HEK293 (cell line): Measurements from ENCODE around the gene TSHR.

Experiments used
- CTCF ChIA-PET: fragments of 350-600 bp; formaldehyde crosslinking; extraction: SDS; loops from one replicate; lab custom pipeline; 2021; ENCODE audit warnings: antibody characterized with exemption; lab: Yijun Ruan, JAX
- POLR2A ChIA-PET: fragments of 300-600 bp; formaldehyde crosslinking; extraction: SDS; loops from one replicate; lab custom pipeline; 2020; ENCODE audit warnings: antibody characterized with exemption, inconsistent platforms; lab: Yijun Ruan, JAX
- H3K27ac ChIP-seq: fragments of 200-500 bp; sonication (Bioruptor generic); 2 replicates; pipeline ENCODE4 v1.5.1; 2014; ENCODE audit warnings: low read depth, low read length, control low read depth, inconsistent platforms; ENCODE audit errors: extremely low read depth
- H3K36me3 ChIP-seq, 2 experiments: fragments of 200-500 bp in 1 of 2; sonication (Bioruptor generic) in 1 of 2; 1 replicate in 1 of 2; 2 replicates in 1 of 2; pipeline ENCODE4 v1.5.1; 2014 to 2017; ENCODE audit warnings: inconsistent platforms in 2 of 2, low read length in 2 of 2; ENCODE audit not compliant: control insufficient read depth in 2 of 2, insufficient read depth in 1 of 2
- H3K4me1 ChIP-seq: fragments of 200-500 bp; sonication (Bioruptor generic); 2 replicates; pipeline ENCODE4 v1.5.1; 2014; ENCODE audit warnings: mild to moderate bottlenecking, low read length, inconsistent platforms; ENCODE audit not compliant: control insufficient read depth, insufficient read depth
- H3K4me3 ChIP-seq: 2 replicates; pipeline ENCODE4 v1.5.1; 2011; ENCODE audit warnings: low read depth, mild to moderate bottlenecking, control low read depth, low read length, moderate library complexity
- H3K9me3 ChIP-seq: fragments of 200-500 bp; sonication (Bioruptor generic); 2 replicates; pipeline ENCODE4 v1.5.1; 2014; ENCODE audit warnings: low read depth, low read length, inconsistent platforms; ENCODE audit not compliant: control insufficient read depth, insufficient read depth
- FEZF1 ChIP-seq: fragments of 450-650 bp; formaldehyde crosslinking; IDR thresholded peaks from 2 replicates; pipeline ENCODE4 v1.5.1; 2016; ENCODE audit warnings: missing biosample characterization, missing genetic modification characterization
- HOXC10 ChIP-seq: sonication (generic); formaldehyde crosslinking; IDR thresholded peaks from 2 replicates; pipeline ENCODE4 v1.8.1; 2023; ENCODE audit warnings: mild to moderate bottlenecking, missing genetic modification reagents
- KLF8 ChIP-seq: fragments of 450-650 bp; formaldehyde crosslinking; IDR thresholded peaks from 2 replicates; pipeline ENCODE4 v1.5.1; 2016; ENCODE audit warnings: missing biosample characterization, missing genetic modification characterization
- MYNN ChIP-seq: fragments of 450-650 bp; formaldehyde crosslinking; IDR thresholded peaks from 2 replicates; pipeline ENCODE4 v1.5.1; 2016; ENCODE audit warnings: missing biosample characterization, missing genetic modification characterization, borderline replicate concordance
- PATZ1 ChIP-seq: fragments of 450-650 bp; formaldehyde crosslinking; IDR thresholded peaks from 2 replicates; pipeline ENCODE4 v1.5.1; 2016; ENCODE audit warnings: missing biosample characterization, missing genetic modification characterization
- SCRT1 ChIP-seq: fragments of 450-650 bp; formaldehyde crosslinking; IDR thresholded peaks from 2 replicates; pipeline ENCODE4 v1.5.1; 2016; ENCODE audit warnings: missing biosample characterization, missing genetic modification characterization, borderline replicate concordance
- ZNF10 ChIP-seq: fragments of 450-650 bp; formaldehyde crosslinking; IDR thresholded peaks from 2 replicates; pipeline ENCODE4 v1.5.1; 2017; ENCODE audit warnings: missing biosample characterization, missing genetic modification characterization
- ZNF221 ChIP-seq: fragments of 450-650 bp; formaldehyde crosslinking; IDR thresholded peaks from 2 replicates; pipeline ENCODE4 v1.5.1; 2017; ENCODE audit warnings: missing biosample characterization, missing genetic modification characterization, borderline replicate concordance
- ZNF292 ChIP-seq: fragments of 450-650 bp; formaldehyde crosslinking; IDR thresholded peaks from 2 replicates; pipeline ENCODE4 v1.5.1; 2016; ENCODE audit warnings: low read depth, missing biosample characterization, missing genetic modification characterization, borderline replicate concordance
- ZNF433 ChIP-seq: fragments of 450-650 bp; formaldehyde crosslinking; IDR thresholded peaks from 2 replicates; pipeline ENCODE4 v1.5.1; 2016; ENCODE audit warnings: missing biosample characterization, missing genetic modification characterization, low read depth
- ZNF521 ChIP-seq: fragments of 450-650 bp; formaldehyde crosslinking; IDR thresholded peaks from 2 replicates; pipeline ENCODE4 v1.5.1; 2017; ENCODE audit warnings: missing biosample characterization, mild to moderate bottlenecking, missing genetic modification characterization
- ZNF529 ChIP-seq: fragments of 450-650 bp; formaldehyde crosslinking; IDR thresholded peaks from 2 replicates; pipeline ENCODE4 v1.5.1; 2017; ENCODE audit warnings: missing genetic modification characterization, missing biosample characterization; ENCODE audit not compliant: insufficient replicate concordance
- ZNF610 ChIP-seq: fragments of 450-650 bp; formaldehyde crosslinking; IDR thresholded peaks from 2 replicates; pipeline ENCODE4 v1.5.1; 2016; ENCODE audit warnings: missing biosample characterization, missing genetic modification characterization, borderline replicate concordance
- ZNF621 ChIP-seq: fragments of 450-650 bp; formaldehyde crosslinking; IDR thresholded peaks from 2 replicates; pipeline ENCODE4 v1.5.1; 2017; ENCODE audit warnings: missing biosample characterization, missing genetic modification characterization
- ZNF623 ChIP-seq: fragments of 450-650 bp; formaldehyde crosslinking; IDR thresholded peaks from 2 replicates; pipeline ENCODE4 v1.5.1; 2016; ENCODE audit warnings: missing biosample characterization, missing genetic modification characterization
- ZNF701 ChIP-seq: fragments of 450-650 bp; formaldehyde crosslinking; IDR thresholded peaks from 2 replicates; pipeline ENCODE4 v1.5.1; 2016; ENCODE audit warnings: missing biosample characterization, missing genetic modification characterization
- ZNF777 ChIP-seq: fragments of 450-650 bp; formaldehyde crosslinking; IDR thresholded peaks from 2 replicates; pipeline ENCODE4 v1.5.1; 2017; ENCODE audit warnings: missing biosample characterization, missing genetic modification characterization, borderline replicate concordance
- ZNF791 ChIP-seq: fragments of 450-650 bp; formaldehyde crosslinking; IDR thresholded peaks from 2 replicates; pipeline ENCODE4 v1.5.1; 2016; ENCODE audit warnings: missing biosample characterization, missing genetic modification characterization
- ZNF843 ChIP-seq: fragments of 450-650 bp; formaldehyde crosslinking; IDR thresholded peaks from 2 replicates; pipeline ENCODE4 v1.5.1; 2016; ENCODE audit warnings: missing biosample characterization, missing genetic modification characterization

TSHR gene

DNA sequence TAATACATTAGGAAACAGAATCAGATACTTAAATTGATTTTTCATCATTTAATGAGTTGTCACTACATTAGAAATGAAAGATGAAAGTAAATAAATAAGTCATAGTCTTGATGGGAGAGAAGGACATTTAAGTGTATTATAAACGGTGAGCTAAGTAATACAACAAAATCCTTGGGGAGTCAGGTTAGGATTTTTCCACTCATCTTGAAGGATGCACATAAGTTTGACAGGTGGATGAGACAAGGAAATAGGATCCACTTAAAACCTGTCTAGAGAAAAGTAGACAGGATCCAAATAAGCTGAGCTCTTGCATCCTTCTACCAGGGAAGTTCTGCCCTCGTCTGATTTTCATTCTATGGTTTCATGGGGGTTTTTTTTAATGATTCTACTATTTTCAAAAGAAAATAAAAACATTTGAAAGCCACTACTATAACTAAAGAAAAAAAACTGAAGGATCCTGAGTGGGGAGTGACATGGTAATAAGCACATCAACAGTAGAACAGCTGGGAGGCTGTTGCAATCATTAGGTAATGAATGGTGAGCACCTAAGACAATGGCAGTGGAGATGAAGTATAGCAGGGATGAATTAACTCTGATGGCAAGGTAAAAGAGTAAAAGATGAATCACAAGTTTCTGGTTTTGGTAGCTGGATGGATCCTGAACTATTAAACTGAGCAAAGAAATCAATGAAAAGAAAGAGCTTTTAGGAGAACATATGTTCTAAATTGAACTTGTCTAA, 30.9 kb upstream of the TSHR start (continued):
- TF ChIP-seq ZNF292 (tag by site-specific recombination), result no peak

DNA sequence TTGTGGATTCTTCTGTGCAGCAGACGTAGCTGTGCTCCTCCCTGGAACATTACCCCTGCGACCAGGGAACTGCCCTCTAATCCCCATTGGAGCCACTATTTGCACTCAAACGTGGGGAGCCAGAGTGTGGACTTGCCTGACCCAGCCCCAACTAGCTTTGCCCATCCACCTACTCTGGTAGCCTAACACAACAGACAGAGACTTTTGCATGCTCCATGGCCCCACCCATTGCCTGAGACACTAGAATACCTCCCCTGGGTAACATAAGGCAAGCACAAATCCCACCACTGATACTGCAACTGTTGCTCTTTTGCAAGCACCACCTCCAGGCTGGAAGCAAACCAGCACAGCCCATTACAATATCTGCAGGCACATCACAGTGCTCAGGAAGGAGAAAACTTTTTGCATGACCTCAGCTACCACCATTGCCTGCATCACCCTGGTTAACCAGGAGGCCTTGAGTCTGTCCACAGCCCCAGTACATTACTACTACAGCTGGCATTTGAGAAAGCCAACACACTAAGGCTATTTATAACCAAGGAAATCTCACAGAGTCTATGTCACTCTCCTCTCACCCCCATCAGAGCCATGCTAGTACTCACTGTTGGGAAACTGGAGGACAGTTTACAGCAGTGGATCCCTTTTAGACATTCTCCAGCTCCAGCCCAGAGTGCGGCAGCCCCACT, 28.9 kb upstream of the TSHR start:
- Histone ChIP-seq H3K4me1 (peaks cover 2% of the 10 kb centered on the region; the same call in 1 of the 2 replicates), H3K27ac (no peak overlapping the region), H3K36me3 (no peaks in the 10 kb centered on the region; a peak in 1 of 3 replicates), H3K4me3 (no peak overlapping the region), H3K9me3 (no peaks in the 10 kb centered on the region)
- ChIA-PET CTCF (no interaction called here), POLR2A (interaction anchor here (1.3 kb wide), 1 partner anchor 15 kb away, joined by 3 read pairs; the partner anchor contains the start of gene CEP128)
- peak; percentile 10; the same call in 1 of the 2 replicates for TF ChIP-seq FEZF1
- TF ChIP-seq SCRT1 (tag by site-specific recombination), result no peak

DNA sequence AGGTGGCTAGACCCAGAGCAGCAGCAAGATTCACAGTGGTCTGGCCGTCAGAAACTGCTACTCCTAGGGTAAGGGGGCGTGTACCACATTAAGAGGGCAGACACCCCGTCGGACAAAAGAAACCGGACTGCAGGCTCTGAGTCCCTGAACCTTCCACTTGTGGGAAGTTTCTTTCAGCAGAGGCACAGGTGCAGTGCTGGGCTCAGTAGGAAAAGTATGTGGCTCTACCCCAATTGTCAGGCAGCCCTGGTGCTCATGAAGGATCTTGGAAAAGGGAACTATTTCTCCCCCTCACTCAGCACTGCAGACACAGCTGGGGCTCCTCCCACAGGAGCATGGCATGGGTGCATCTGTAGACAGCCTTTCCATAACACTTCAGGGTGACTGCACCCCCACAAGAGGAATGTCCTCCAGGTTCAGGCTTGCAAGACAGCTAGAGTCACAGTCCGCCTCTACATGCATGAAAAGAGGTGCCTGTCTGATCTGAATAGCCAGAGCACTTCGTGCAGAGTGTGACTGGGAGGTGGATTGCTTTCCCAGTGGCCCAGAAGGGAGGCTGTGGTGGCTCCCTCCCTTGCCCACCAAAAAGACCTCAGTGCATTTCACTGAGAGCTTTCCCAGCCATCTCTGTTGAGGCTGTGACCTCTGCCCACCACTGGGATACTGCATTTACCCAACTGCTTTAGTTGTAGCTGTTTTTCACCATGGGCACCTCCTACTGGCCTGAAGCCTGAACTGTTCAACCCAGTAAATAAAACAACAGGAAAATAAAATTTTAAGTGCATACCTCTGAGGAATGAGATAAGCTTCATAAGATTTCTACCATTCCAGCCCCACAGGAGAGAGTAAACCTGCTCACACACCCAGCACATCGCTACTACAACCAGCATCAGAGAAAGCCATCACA, 28.1 kb upstream of the TSHR start:
- no peaks in the 10 kb centered on the region; a peak in 1 of 3 replicates for H3K36me3 ChIP-seq
- CTCF ChIA-PET, result interaction anchor here (0.6 kb wide), 1 partner anchor 16 kb away, joined by 3 read pairs; no protein-coding TSS in a partner anchor
- H3K4me1 ChIP-seq, result peaks cover 2% of the 10 kb centered on the region; the same call in 1 of the 2 replicates
- no peak overlapping the region for H3K27ac ChIP-seq
- TF ChIP-seq ZNF529 (tag by site-specific recombination), result no peak
- no peak for TF ChIP-seq ZNF843 (tag by site-specific recombination)
- no peak for TF ChIP-seq ZNF521 (tag by site-specific recombination)
- no peak for TF ChIP-seq ZNF791
- no peak for TF ChIP-seq KLF8
- TF ChIP-seq SCRT1 (tag by site-specific recombination), result no peak
- no peak for TF ChIP-seq HOXC10
- TF ChIP-seq ZNF621 (tag by site-specific recombination), result no peak
- no peak for TF ChIP-seq ZNF623 (tag by site-specific recombination)
- no peak for TF ChIP-seq ZNF701 (tag by site-specific recombination)
- TF ChIP-seq PATZ1 (tag by site-specific recombination), result no peak
- no peak for TF ChIP-seq ZNF221 (tag by site-specific recombination)
- TF ChIP-seq ZNF433 (tag by site-specific recombination), result no peak
- TF ChIP-seq MYNN (tag by site-specific recombination), result no peak
- TF ChIP-seq ZNF10 (tag by site-specific recombination), result no peak
- TF ChIP-seq ZNF777 (tag by site-specific recombination), result no peak
- no peak for TF ChIP-seq ZNF610 (tag by site-specific recombination)
- POLR2A ChIA-PET, result interaction anchor here (1.3 kb wide), 1 partner anchor 14 kb away, joined by 3 read pairs; the partner anchor contains the start of gene CEP128
- no peaks in the 10 kb centered on the region for H3K9me3 ChIP-seq
- no peak overlapping the region for H3K4me3 ChIP-seq
